HG02623 (cell line): ENCODE results near the gene GPR183.

ENCODE experiments used
- ATAC-seq: cut with Tn5 transposase; IDR thresholded peaks from one replicate; pipeline ENCODE4 v1.9.1; 2021; ENCODE audit warnings: moderate library complexity; ENCODE audit not compliant: unreplicated experiment

Gene GPR183

DNA sequence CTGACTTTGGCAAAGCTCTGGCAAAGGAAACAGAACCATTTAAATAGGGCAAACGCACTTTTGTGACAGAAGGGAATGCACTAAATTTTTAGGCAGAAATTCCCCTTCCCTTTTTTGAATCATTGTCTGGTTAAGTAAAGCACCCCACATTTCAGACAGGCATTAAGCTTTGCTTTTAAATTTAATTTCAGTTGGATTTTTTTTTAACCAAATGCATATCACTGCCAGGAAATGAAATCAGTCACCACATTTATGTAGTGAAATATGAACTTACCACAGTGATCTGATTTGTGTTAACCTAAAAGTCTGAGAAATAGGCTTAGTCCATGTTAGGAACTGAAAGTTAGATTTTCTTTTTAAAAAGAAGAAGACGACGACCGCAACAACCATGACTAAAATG, 10.8 kb downstream of the GPR183 start:
- ATAC-seq: peak; percentile 51

DNA sequence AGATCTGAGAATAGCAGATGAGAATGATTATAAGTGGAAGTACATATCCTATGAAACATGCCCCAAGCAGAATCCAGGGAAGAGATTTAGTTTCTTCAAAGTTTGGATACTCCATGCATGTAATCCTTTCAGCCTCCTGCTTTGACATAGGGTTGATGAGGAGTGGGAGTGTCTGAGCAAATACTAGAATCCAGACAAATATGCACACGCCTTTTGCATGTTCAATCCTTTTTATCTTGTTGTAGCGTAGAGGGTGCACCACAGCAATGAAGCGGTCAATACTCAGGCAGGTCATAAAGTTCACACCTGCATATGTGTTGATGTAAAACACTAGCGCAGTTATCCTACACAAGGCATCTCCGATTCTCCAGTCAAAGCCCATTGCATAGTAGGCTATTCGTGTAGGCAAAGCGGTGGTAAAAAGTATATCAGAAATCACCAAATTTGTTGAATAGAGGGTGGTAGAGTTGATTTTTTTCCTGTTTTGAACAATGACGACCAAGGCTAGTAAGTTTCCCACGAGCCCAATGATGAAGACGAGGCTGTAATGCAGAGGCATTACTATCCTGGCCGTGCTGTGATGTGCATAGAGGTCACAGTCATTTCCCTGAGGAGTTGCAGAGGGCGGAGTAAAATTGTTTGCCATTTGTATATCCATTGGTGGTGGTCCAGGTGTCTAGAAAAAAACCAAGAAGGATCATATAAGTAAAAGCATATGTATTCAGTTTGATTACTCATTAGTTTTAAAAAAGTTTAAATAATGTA, 11.5 kb downstream of the GPR183 start:
- ATAC-seq: no peak

DNA sequence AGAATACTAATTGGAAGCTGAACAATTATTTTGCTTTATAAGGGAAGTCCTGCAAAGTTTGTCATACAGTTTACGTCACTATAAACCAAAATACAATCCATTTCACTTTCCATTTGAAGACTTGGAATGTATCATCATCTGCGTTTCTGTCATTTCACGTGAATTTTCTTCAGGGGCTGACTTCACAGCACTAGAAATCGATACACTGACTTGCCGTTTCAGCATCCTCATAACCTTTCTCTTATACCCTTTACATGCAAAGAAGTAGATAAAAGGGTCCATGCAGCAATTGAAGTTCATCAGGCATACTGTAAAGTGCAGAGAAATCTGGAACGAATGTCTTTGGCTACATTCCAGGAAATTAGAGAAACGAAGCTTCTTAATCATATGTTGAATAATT, 12.2 kb downstream of the GPR183 start:
- no peak for ATAC-seq

DNA sequence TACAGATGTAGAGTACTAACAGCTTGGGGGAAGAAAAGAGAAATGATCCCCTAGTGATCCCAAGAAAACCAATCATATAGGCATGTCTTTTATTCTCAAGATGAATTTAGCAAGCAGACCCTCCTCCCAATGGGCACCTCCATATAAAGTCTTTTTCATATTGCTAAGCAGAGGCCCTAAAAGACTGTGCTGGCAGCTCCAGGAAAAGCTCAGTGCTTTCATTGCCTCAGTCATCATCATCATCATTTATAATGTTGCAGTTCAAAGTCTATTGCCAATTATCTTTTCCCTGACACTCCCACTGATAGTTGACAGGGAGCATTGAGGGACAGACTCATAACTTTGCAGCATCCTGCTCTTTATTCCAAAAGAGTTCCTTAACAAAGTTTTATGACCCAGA, 13.0 kb downstream of the GPR183 start:
- no peak for ATAC-seq

DNA sequence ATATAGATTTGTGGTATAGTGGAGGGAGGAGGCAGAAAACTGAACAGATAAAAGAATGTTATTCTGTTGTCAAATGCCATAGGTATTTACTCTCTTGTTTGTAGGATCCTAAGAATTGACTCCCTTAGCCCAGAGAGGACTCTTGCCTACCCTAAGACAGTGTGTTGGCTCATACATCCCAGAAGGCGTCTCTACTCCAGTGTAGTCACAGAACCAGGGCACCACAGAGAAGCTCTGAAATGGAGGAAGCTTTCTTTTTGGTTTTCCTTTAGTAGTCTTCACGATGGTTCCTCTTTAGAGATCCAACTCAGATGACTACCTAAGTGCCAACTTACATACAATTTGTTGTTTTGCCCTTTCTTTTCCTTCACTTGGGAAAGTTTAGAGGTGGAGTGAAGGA, 14.0 kb downstream of the GPR183 start:
- ATAC-seq: no peak

DNA sequence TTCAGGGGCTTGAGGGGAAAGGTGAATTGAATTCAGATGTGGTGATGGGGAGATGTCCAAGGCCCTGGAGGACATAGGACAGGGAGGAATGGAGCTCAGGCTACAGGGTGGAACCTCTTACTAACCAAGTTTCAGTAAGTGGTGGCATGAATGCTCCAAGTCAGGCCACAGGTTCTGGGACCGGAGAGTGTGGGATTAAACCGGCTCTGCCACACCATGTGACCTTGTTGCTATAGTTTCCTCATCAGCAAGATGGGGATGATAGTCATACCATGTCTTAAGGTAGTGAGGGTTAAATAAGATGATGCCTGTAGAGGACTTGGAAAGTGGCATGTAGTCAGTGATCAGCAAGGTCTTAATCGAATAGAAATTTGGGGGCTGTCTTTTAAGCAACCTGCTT, 16.3 kb downstream of the GPR183 start:
- ATAC-seq: no peak

DNA sequence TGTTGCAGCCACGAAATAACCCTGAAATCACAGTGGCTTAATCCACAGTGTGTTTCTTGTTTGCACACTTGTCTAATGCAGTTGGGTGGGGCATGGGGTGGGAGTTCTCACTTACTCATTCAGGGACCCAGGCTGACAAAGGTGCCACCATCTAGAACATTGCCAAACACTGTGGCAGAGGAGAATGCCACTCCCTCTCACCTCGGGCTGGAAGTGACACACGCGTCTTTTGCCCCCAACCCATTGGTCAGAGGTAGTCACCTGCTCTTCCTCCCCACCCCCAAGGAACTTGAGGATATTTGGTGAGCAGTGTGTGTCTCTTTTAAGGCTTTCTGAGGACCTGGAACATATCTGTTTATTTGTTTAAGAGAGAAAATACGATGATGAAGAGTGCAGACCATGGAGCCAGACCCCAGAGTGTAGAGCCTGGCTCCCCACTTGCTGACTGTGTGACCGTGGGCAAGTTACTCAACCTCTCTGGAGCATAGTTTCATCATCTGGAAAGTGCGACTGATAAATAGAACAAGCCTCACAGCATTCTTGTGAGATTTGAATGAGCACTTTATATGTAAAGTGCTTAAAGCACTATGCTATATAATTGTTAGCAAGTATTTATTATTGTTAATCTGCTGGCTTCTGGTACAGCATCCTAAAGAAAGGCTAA, 17.4 kb downstream of the GPR183 start:
- ATAC-seq: no peak

DNA sequence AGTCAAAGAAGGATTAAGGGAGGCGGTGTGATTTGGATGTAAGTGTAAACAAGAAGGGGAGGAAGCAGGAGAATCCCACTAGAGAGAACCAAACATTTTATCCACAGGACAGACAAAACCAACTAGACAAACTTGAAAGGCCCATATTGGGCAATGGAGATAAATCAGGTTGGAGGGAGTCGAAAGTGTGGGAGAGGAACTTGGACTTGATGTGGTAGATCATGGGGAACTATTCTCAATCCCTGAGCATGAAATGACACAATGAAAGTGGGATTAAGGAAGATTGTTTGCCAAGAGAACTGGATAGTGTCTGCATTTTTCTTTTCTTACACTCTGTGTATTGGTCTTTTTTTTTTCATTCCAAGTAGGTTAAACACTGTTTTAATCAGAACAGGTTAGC, 17.9 kb downstream of the GPR183 start:
- no peak for ATAC-seq

DNA sequence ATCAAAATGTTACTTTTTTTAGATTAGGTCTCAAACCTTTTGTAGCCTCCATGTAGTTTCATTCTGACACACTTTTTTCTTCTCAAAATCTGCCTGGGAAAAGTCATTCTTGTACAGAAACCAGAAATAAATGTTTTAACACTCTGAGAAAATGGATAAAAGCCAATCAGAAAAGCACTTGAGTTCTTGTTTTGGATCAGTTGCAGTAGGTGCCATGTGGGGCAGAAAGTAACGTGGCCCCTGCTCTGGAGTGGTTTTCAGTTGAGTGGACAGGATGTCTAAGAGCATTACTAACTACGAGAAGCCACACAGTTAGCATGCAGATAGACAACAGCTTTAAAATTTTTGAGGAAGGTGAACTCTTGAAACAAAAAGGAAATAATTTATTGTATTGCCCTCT, 19.1 kb downstream of the GPR183 start:
- peak; percentile 87 for ATAC-seq

DNA sequence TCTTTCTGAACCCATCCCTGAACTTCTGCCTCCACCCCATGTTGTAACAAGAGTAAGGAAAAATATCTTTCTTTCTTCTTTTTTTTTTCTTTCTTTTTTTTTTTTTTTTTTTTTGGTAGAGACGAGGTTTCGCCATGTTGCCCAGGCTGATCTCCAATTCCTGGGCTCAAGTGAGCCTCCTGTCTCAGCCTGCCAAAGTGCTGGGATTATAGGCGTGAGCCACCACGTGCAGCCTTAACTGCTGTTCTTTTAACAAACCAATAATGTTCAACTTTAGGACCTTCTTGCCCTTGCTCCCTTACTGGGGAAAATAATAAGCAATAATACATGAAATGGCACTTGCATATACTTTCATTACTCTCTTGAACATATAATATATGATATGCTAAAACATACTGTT, 19.6 kb downstream of the GPR183 start:
- no peak for ATAC-seq

DNA sequence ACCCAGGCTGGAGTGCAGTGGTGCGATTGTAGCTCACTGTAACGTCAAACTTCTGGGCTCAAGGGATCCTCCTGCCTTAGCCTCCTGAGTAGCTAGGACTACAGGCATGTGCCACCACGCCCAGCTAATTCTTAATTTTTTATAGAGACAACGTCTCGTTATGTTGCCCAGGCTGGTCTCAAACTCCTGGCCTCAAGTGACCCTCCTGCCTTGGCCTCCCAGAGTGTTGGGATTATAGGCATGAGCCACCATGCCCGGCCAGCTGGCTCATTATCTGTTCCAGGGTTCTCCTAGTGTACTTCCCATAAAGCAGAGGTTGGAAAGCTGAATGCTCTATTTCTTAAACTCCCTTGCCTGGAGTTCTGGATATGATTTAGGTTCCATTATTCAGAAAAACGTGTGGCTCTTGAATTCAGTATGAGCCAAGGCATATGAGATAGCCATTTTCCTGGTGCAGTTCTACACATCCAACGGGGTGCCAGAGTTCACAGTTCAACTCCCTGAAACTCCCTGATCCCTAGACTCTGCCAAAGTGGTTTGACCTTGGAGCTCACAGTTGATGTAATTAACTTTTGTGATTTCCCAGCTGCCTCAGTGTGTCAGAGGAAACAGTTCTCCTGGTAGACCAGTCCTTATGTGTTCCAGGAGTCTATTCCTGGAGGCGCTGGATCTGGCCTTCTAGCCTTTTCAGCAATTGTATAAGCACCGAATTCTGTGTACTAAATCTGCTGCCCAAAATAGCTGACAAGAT, 21.6 kb downstream of the GPR183 start:
- ATAC-seq: no peak

DNA sequence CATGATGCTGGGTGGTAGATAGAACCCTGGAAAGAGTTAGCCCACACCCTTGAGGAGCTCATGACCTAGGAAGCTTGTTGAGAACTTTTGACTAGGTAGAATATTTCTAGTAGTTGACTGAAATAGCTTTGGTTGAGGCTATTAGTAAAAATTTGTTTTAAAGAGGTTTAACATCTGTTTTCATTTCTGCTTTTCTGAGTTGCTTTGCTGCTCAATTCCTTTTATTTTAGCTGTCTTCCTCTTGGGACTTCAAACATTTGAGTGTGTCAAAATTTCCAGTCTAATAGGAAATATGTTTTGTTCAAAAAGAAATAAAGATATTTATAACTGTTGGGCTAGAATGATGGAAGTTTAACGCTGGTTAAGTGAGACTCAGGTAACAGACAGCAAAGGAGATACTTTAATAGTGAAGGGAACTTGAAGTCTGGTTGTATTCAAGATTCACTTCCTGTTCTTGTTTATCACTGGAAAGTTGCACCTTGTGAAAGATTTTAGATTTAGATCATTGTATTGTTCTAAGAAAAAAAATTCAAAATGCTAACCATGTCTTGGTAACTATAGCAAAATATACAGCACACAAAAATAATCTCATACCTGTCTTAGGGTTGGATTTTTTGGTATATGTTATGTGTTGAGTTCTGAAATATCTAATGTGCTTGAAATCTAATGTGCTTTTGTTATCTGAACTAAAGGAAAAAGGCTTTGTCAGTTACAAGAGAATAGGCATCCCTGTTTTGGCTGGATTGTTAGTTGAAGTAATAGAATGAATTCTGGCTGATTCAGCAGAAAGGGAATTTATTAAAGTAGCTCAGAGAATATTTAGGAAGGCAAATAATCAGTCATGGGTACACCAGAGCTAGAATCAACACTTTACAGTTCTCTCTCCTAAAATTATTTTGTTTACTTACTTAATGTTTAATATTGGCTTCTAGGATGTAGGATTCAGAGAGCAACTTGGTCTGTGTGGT, 24.7 kb downstream of the GPR183 start:
- peak; percentile 66 for ATAC-seq

DNA sequence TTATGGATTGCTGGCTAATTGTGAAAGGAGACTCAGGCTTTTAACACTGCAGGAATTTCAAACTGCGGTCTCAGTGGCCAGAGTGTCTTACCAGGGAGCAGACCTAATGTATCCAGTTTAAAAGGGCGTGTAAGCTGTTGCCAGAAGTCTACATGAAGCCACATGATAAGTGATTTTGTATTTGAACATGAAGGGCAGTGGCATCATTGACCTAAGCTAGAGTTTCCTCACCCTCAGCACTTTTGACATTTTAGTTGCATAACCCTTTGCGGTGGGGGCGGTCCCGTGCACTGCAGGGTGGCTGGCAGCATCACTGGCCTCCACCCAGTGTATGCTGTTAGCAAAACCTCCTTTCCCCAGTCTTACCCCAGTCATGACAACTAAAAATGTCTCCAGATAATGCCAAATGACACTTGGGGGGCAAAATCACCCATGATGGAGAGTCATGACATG, 25.4 kb downstream of the GPR183 start:
- peak; percentile 64 for ATAC-seq

DNA sequence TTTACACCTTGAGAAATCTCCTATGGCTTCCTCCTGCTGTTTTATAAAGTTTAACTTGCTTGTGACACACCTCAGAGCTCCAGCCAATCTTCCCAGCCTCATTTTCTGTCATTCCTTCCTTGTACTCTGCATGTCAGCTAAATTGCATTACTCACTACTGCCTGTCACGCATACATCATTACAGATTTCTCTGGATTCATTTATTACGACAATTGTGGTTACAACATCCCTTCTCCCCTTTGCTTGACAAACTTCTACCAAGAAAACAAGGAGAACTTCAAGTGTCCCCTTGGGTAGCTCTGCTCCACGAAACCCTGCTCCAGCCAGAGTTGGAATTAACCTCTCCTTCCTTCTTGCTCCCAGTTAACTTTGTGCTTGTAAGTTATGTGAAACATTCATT, 27.0 kb downstream of the GPR183 start:
- ATAC-seq: no peak

DNA sequence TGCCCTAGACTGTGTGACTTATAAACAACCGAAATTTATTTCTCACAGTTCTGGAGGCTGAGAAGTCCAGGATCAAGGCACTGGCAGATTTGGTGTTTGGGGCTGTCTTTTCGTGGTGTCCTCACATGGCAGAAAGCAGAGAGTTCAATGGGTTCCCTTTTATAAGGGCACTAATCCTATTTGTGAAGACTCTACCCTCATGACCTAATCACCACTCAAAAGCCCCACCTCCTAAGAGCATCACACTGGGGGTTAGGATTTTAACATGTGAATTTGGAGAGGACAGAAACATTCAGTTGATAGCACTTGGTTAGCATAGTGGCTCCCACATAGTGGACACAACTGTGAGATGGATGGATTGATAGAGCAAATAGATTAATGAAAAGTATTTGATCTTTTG, 27.6 kb downstream of the GPR183 start:
- ATAC-seq: no peak

DNA sequence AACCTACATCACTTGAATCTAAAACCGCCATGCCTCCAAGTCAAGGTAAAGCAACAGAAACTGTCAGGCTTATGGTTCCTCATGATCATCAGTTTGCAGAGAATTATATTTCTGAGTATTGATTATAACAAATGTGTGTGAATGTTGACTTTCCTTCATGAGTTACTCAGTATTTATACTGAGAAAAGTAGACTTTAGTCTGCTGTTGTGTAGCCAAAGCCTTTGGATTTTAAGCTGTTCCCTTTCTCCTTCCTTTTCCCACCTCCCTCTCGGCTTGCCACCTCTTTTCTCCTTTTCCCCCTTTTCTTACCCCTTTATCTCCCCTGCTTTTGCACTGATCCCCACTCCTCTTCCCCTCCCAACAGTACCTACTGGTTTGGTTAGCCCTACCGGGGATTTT, 28.4 kb downstream of the GPR183 start:
- ATAC-seq: no peak

DNA sequence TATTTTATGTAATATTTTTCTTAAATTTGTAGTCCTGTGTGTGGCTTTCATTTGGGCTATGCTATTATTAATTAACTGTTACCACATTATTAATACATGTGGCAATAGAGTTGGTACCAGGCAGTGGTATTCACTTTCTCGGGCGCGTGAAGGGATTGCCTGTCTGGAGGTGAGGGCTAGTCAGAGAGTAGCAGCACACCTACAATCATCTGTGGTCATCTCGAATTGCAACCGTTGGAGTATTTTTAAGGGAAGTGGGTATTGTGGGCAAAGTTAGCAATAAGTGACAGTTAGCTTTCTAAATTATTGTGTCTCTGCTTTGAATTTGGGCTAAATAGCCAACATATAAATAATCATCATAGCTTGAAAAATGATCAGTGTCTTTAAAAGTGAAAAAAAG, 29.0 kb downstream of the GPR183 start:
- no peak for ATAC-seq

DNA sequence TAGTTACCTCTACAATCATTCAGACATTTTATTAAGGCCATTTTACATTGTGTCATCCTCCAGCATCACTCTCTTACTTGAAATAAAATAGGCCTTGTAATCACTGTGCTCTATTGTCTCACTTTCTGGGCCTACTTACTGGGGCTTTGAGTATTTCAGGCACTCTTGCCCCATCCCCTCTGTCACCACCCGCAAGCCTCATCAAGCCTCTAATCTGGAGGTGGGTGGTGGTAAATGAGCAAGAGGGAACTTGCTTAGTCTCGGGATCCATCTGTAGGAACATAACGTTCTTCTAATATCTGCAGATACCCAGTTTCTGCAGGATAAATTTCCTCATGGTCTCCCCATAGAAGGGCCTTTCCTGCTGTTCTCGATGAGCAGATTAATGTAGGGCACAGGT, 29.6 kb downstream of the GPR183 start:
- no peak for ATAC-seq

DNA sequence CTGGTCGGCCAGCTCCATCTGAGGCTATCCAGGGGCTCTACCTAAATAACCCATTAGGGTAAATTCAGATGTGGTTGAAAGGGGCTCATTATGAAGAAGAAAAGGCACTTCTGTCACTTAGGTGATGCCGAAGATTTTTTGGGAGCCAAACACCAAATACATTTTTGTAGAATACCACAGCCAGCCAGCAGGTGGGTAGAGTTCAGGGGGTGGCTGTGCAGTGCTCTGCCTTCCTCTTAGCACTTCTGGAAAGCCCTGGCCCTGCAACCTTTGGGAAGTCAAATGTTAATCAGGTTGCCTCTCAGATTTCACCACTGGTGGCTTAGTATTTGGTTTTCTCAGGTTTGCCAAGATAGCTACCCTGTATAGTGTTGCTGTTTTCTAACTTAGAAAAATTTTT, 30.5 kb downstream of the GPR183 start:
- no peak for ATAC-seq

DNA sequence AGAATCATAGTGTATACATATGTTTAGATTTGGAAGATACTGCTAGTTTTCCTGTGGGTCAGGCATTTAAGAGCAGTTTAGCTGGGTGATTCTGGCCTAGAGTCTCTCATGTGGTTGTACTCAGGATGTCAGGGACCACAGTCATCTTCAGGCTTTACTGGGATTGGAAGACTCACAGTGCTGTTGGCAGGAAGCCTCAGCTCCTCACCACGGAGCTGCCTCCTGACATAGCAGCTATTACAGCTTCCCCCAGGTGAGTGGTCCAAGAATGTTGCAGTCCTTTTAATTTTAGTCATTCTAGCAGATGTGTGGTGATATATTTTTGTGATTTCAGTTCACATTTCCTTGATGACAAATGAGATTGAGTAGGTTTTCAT, 32.1 kb downstream of the GPR183 start:
- no peak for ATAC-seq

DNA sequence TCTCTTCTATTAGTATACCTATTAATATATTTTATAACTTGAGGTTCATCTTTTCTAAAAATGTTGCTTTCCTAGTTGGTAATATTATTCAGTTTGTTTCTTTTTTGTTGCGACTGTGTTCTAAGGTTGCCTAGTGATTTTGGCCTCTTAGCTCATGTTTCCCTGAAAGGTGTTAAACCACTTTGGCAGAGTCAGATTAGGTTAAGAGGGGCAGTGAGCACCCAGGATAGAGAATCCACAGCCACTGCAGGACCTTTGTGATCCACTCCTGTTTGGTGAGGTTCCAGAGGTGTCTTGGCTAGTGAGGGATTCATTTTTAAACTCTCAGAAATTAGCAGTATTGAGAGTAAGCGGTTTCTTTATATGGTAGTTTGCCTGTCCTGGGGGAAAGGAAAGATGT, 34.1 kb downstream of the GPR183 start:
- no peak for ATAC-seq
